Activated naive CD4-positive, alpha-beta T cell treated with anti-CD3 and anti-CD28 coated beads, Interleukin-2, amount 10 ng/mL, durations not matched to agents 7 days and 5 days (primary cell): ENCODE measurements around the gene SPOCK3.

Experiments
- CTCF ChIA-PET: fragments of 350-600 bp; sonication (Branson Sonifier 250); formaldehyde crosslinking; loops from one replicate; lab custom pipeline; 2021; ENCODE audit warnings: antibody characterized with exemption; lab: Charles Lee
- DNase-seq: peaks from one replicate; pipeline ENCODE4 v3.0.0-alpha.2; 2020
- H3K27ac Mint-ChIP-seq: one replicate; pipeline ENCODE4 v1.8.0; 2021; ENCODE audit warnings: mild to moderate bottlenecking, moderate library complexity, mixed read lengths
- H3K27me3 Mint-ChIP-seq: one replicate; pipeline ENCODE4 v1.8.0; 2021; ENCODE audit warnings: mild to moderate bottlenecking, mixed read lengths
- H3K36me3 Mint-ChIP-seq: one replicate; pipeline ENCODE4 v1.8.0; 2021; ENCODE audit warnings: mixed read lengths
- H3K4me1 Mint-ChIP-seq: one replicate; pipeline ENCODE4 v1.8.0; 2021; ENCODE audit warnings: mixed read lengths
- H3K4me3 Mint-ChIP-seq: one replicate; pipeline ENCODE4 v1.8.0; 2021; ENCODE audit warnings: mild to moderate bottlenecking, moderate library complexity, mixed read lengths
- H3K9me3 Mint-ChIP-seq: one replicate; pipeline ENCODE4 v1.8.0; 2021; ENCODE audit warnings: mixed read lengths

Gene SPOCK3

GRCh38 chr4:167035390-167035789 lies 198.9 kb downstream of the SPOCK3 start:
- no peaks in the 10 kb centered on the region for H3K27me3 Mint-ChIP-seq
- no peaks in the 10 kb centered on the region for H3K4me1 Mint-ChIP-seq
- no peak overlapping the region for H3K27ac Mint-ChIP-seq
- no peaks in the 10 kb centered on the region for H3K36me3 Mint-ChIP-seq
- DNase-seq: no peak
- H3K4me3 Mint-ChIP-seq: no peak overlapping the region
- CTCF ChIA-PET: no interaction called here
- H3K9me3 Mint-ChIP-seq: no peaks in the 10 kb centered on the region

GRCh38 chr4:167034983-167035382 lies 199.3 kb downstream of the SPOCK3 start:
- CTCF ChIA-PET: no interaction called here
- Mint-ChIP-seq H3K36me3 (no peaks in the 10 kb centered on the region), H3K27me3 (no peaks in the 10 kb centered on the region), H3K27ac (no peak overlapping the region), H3K4me1 (no peaks in the 10 kb centered on the region), H3K4me3 (no peak overlapping the region), H3K9me3 (no peaks in the 10 kb centered on the region)
- DNase-seq: no peak

DNA sequence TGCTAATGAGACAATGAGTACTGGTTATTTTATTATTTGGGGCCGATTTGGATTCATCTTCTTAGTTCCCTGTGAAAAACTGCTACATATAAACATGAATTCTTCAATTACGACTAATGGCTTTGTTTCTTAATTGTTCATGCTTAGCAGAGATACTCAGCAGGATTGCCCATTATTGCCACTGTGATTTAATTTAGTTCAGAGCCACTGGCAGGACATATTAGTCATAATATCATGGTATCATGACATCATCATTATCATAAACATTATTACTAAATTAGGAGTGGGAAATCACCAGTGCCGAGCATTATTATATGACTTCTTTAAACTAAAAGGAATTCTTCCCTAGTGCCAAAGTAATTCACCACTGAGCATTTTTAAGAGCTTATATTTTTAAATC lies 201.4 kb downstream of the SPOCK3 start:
- no peak overlapping the region for H3K27ac Mint-ChIP-seq
- no peaks in the 10 kb centered on the region for H3K36me3 Mint-ChIP-seq
- no peaks in the 10 kb centered on the region for H3K9me3 Mint-ChIP-seq
- DNase-seq: no peak
- H3K4me3 Mint-ChIP-seq: no peak overlapping the region
- no peaks in the 10 kb centered on the region for H3K4me1 Mint-ChIP-seq
- CTCF ChIA-PET: no interaction called here
- no peaks in the 10 kb centered on the region for H3K27me3 Mint-ChIP-seq

- H3K4me3 Mint-ChIP-seq: no peak overlapping the region
- H3K36me3 Mint-ChIP-seq: no peaks in the 10 kb centered on the region
- CTCF ChIA-PET: no interaction called here
- DNase-seq: no peak
- H3K27ac Mint-ChIP-seq: no peak overlapping the region
- H3K9me3 Mint-ChIP-seq: no peaks in the 10 kb centered on the region
- H3K4me1 Mint-ChIP-seq: no peaks in the 10 kb centered on the region
- H3K27me3 Mint-ChIP-seq: no peaks in the 10 kb centered on the region
Measured at GRCh38 chr4:167031534-167032156, 202.6 kb downstream of the SPOCK3 start.

DNA sequence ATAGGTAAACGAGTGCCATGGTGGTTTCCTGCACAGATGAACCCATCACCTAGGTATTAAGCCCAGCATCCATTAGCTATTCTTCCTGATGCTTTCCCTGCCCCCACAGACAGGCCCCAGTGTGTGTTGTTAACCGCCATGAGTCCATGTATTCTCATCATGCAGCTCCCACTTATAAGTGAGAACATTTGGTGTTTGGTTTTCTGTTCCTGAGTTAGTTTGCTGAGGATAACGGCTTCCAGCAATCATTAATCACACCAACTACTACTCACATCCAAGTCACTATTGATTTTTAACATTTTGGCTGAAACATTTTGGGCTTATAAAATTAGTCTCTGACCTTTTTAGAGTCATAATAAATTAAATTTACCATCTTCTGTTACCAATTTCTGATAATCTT lies 205.3 kb downstream of the SPOCK3 start:
- Mint-ChIP-seq H3K4me3 (no peak overlapping the region), H3K27me3 (no peaks in the 10 kb centered on the region), H3K27ac (no peak overlapping the region), H3K4me1 (no peaks in the 10 kb centered on the region), H3K9me3 (no peaks in the 10 kb centered on the region), H3K36me3 (no peaks in the 10 kb centered on the region)
- CTCF ChIA-PET: no interaction called here
- no peak for DNase-seq

GRCh38 chr4:167025670-167026069 lies 208.6 kb downstream of the SPOCK3 start:
- H3K27me3 Mint-ChIP-seq: no peaks in the 10 kb centered on the region
- no peaks in the 10 kb centered on the region for H3K4me1 Mint-ChIP-seq
- H3K4me3 Mint-ChIP-seq: no peak overlapping the region
- H3K9me3 Mint-ChIP-seq: no peaks in the 10 kb centered on the region
- no peaks in the 10 kb centered on the region for H3K36me3 Mint-ChIP-seq
- CTCF ChIA-PET: no interaction called here
- no peak overlapping the region for H3K27ac Mint-ChIP-seq
- DNase-seq: no peak

GRCh38 chr4:167023364-167023925 lies 210.8 kb downstream of the SPOCK3 start:
- CTCF ChIA-PET: interaction anchor here (0.6 kb wide), 1 partner anchor 599 kb away, joined by 3 read pairs; no protein-coding TSS in a partner anchor

DNA sequence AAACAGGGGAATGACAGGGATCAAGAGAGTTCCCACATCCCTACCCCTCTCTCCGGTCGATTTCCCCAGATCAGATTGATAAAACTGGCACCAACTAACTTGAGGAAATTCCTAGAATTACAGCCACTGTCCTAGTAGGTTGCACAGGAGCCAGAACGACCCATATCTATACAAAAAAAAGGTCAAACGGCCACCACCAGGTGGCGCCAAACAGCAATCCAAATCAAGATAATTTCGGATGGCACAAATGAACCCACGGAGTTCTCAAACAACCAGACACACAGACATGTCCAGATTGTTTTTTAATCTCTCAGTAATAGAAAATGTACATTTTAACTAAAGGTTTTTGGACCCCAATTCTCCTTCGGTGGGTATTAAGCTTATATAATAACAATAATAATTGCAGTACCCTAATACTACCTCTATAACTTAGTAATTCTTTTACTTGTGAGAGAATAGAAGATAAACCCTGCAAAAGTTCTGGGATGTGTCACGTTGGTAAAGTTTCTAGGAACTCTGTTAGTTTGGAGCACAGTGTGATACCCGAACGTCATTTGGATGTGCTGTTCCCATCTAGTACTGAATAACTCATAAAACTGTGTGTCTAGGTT lies 212.6 kb downstream of the SPOCK3 start:
- H3K4me1 Mint-ChIP-seq: no peaks in the 10 kb centered on the region
- H3K27me3 Mint-ChIP-seq: no peaks in the 10 kb centered on the region
- peak; percentile 63 for DNase-seq
- no peak overlapping the region for H3K27ac Mint-ChIP-seq
- no peak overlapping the region for H3K4me3 Mint-ChIP-seq
- H3K9me3 Mint-ChIP-seq: no peaks in the 10 kb centered on the region
- no peaks in the 10 kb centered on the region for H3K36me3 Mint-ChIP-seq
- CTCF ChIA-PET: no interaction called here

More at GRCh38 chr4:167023364-167023925, 210.8 kb downstream of the SPOCK3 start:
- no peak for DNase-seq
- H3K27ac Mint-ChIP-seq: no peak overlapping the region
- H3K36me3 Mint-ChIP-seq: no peaks in the 10 kb centered on the region
- H3K9me3 Mint-ChIP-seq: no peaks in the 10 kb centered on the region
- no peak overlapping the region for H3K4me3 Mint-ChIP-seq
- H3K27me3 Mint-ChIP-seq: no peaks in the 10 kb centered on the region
- H3K4me1 Mint-ChIP-seq: no peaks in the 10 kb centered on the region

GRCh38 chr4:167020410-167020809 lies 213.9 kb downstream of the SPOCK3 start:
- CTCF ChIA-PET: no interaction called here
- Mint-ChIP-seq H3K4me3 (no peak overlapping the region), H3K36me3 (no peaks in the 10 kb centered on the region), H3K4me1 (no peaks in the 10 kb centered on the region), H3K27ac (no peak overlapping the region), H3K9me3 (no peaks in the 10 kb centered on the region), H3K27me3 (no peaks in the 10 kb centered on the region)
- no peak for DNase-seq

- CTCF ChIA-PET: no interaction called here
- Mint-ChIP-seq H3K27me3 (no peaks in the 10 kb centered on the region), H3K4me3 (no peak overlapping the region), H3K36me3 (no peaks in the 10 kb centered on the region), H3K9me3 (no peaks in the 10 kb centered on the region), H3K4me1 (no peaks in the 10 kb centered on the region), H3K27ac (no peak overlapping the region)
- DNase-seq: no peak
Measured at GRCh38 chr4:167014944-167015343, 219.3 kb downstream of the SPOCK3 start.

- no peak overlapping the region for H3K27ac Mint-ChIP-seq
- no peaks in the 10 kb centered on the region for H3K36me3 Mint-ChIP-seq
- DNase-seq: no peak
- CTCF ChIA-PET: no interaction called here
- no peaks in the 10 kb centered on the region for H3K4me1 Mint-ChIP-seq
- no peaks in the 10 kb centered on the region for H3K9me3 Mint-ChIP-seq
- no peaks in the 10 kb centered on the region for H3K27me3 Mint-ChIP-seq
- no peak overlapping the region for H3K4me3 Mint-ChIP-seq
Measured at GRCh38 chr4:167003326-167003725, 231.0 kb downstream of the SPOCK3 start.

DNA sequence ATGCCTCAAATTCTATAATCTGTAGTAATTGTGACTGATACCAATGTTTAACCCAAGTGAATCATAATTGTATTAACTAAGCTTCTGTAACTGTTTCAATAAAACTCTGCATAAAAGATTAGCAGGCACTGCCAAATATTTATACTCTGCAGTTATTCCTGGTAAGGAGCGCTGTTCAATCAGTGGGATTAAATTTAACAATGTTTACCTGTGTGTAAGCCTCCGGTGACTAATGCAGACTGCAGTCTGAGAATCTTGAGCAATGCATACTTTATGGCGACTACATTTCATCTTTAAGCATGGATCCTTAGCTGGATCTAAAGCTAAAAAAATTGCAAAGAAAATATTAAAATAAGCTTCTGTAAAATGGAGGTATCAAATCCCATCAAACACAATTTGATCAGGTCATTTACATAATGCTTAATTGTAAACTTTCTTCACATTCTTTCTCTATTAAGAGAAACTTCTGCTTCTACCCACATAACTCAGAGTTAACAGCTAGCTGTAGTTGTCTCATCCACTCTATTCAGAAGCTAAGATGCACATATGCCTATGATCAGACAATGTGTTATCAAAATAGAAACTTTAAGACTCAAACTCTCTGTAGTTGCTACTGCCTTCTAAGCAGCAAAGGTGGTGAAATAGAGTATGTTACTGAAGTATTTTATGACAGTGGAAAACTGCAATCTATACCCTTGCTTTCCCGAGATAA lies 234.0 kb downstream of the SPOCK3 start:
- Mint-ChIP-seq H3K9me3 (no peaks in the 10 kb centered on the region), H3K4me3 (no peak overlapping the region), H3K4me1 (no peaks in the 10 kb centered on the region), H3K27ac (no peak overlapping the region), H3K27me3 (no peaks in the 10 kb centered on the region), H3K36me3 (no peaks in the 10 kb centered on the region)
- CTCF ChIA-PET: no interaction called here
- DNase-seq: no peak

GRCh38 chr4:166996216-166996615 lies 238.1 kb downstream of the SPOCK3 start:
- H3K4me3 Mint-ChIP-seq: no peak overlapping the region
- no peaks in the 10 kb centered on the region for H3K36me3 Mint-ChIP-seq
- no peaks in the 10 kb centered on the region for H3K9me3 Mint-ChIP-seq
- CTCF ChIA-PET: no interaction called here
- no peak for DNase-seq
- H3K4me1 Mint-ChIP-seq: no peaks in the 10 kb centered on the region
- H3K27ac Mint-ChIP-seq: no peak overlapping the region
- H3K27me3 Mint-ChIP-seq: no peaks in the 10 kb centered on the region

DNA sequence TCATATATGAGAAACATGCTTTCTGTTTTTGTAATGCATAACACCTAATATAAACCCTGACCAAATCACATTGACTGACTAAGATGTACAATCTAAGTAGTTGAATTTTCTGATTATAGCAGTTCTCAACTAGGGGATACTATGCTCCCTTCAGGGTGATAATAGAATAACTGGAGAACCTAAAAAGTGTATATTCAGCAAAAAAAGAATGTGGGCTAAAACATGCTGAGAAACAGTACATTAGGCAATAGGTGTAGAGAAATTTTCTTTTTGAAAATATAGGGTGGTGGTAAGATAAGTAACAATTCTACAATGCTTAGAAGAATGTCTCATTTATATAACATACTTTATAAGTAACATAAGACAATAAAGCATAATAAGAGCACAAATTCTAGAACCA lies 239.6 kb downstream of the SPOCK3 start:
- Mint-ChIP-seq H3K27ac (no peak overlapping the region), H3K27me3 (no peaks in the 10 kb centered on the region), H3K9me3 (no peaks in the 10 kb centered on the region), H3K36me3 (no peaks in the 10 kb centered on the region), H3K4me3 (no peak overlapping the region), H3K4me1 (no peaks in the 10 kb centered on the region)
- CTCF ChIA-PET: no interaction called here
- DNase-seq: no peak
